Ishikawa (cell line): ENCODE data around the gene ROBO2.

Experiments
- CEBPB ChIP-seq: IDR thresholded peaks from 2 replicates; pipeline ENCODE4 v1.6.1; 2012
- CREB1 ChIP-seq: IDR thresholded peaks from 2 replicates; pipeline ENCODE4 v1.6.1; 2012; ENCODE audit warnings: low read depth
- EGR1 ChIP-seq: IDR thresholded peaks from 2 replicates; pipeline ENCODE4 v1.6.1; 2012
- EP300 ChIP-seq: IDR thresholded peaks from 2 replicates; pipeline ENCODE4 v1.6.1; 2012; ENCODE audit warnings: borderline replicate concordance
- FOXM1 ChIP-seq: IDR thresholded peaks from 2 replicates; pipeline ENCODE4 v1.6.1; 2012; ENCODE audit warnings: low read depth, borderline replicate concordance
- NFIC ChIP-seq: IDR thresholded peaks from 2 replicates; pipeline ENCODE4 v1.6.1; 2012
- RAD21 ChIP-seq: IDR thresholded peaks from 2 replicates; pipeline ENCODE4 v1.6.1; 2012; ENCODE audit warnings: low read depth
- REST ChIP-seq: IDR thresholded peaks from 2 replicates; pipeline ENCODE4 v1.6.1; 2012; ENCODE audit warnings: low read depth, mild to moderate bottlenecking
- TAF1 ChIP-seq: IDR thresholded peaks from 2 replicates; pipeline ENCODE4 v1.6.1; 2012; ENCODE audit warnings: low read depth, mild to moderate bottlenecking
- TCF12 ChIP-seq: IDR thresholded peaks from 2 replicates; pipeline ENCODE4 v1.6.1; 2012; ENCODE audit warnings: low read depth
- TEAD4 ChIP-seq: IDR thresholded peaks from 2 replicates; pipeline ENCODE4 v1.6.1; 2012
- USF1 ChIP-seq: IDR thresholded peaks from 2 replicates; pipeline ENCODE4 v1.6.1; 2012
- YY1 ChIP-seq: IDR thresholded peaks from 2 replicates; pipeline ENCODE4 v1.6.1; 2012; ENCODE audit warnings: low read depth
- ZBTB7A ChIP-seq: IDR thresholded peaks from 2 replicates; pipeline ENCODE4 v1.6.1; 2012; ENCODE audit warnings: low read depth
- TF ChIP-seq, protein P1 (sequence below): IDR thresholded peaks from 2 replicates; pipeline ENCODE4 v1.6.1; 2012

The ROBO2 gene

DNA sequence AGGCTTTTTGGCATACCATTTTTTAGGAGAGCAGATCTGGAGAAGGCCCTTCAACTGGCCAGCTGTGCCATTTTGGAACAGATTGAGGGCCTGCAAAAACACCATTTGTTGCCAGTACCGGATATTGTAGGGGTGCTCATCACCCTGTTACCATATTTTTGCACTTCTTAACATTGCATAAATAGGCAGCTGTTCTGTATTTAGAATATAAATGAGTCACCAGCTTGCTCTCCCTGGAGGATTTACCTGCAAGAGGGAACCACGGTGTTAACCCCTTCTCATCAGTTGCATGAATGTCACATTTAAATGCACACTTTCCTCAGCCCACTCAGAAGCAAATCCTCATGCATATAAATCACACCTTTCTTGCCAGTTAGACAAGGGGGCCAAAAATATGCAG, 435.6 kb downstream of the ROBO2 start:
- TF ChIP-seq EP300 (no peak), EGR1 (no peak), ZBTB7A (no peak), YY1 (no peak), USF1 (no peak), TEAD4 (no peak), FOXM1 (no peak), CEBPB (no peak), REST (no peak), TAF1 (no peak), RAD21 (no peak), TCF12 (no peak), CREB1 (no peak), NFIC (no peak)
- TF ChIP-seq, protein P1, sequence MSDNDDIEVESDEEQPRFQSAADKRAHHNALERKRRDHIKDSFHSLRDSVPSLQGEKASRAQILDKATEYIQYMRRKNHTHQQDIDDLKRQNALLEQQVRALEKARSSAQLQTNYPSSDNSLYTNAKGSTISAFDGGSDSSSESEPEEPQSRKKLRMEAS, result no peak

DNA sequence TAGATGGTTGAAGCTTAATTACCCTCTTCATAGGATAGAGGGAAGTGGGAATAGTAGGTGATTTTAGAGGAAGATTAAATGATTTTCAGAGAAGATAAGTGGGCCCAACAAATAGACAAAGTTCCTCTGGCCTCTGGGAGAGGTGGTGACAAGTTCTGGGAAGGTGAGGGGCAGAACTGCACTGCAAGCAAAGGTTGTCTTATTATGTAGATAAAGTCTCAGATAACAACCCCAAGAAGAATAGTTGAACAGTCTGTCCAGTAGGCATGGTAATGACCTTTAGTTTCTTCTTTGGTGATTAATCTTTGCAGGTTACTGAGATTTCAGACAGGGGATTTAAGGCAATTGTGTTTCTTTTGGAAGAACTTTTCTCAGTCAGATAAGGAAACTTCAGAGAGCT, 439.1 kb downstream of the ROBO2 start:
- TF ChIP-seq CREB1 (no peak), ZBTB7A (no peak)

DNA sequence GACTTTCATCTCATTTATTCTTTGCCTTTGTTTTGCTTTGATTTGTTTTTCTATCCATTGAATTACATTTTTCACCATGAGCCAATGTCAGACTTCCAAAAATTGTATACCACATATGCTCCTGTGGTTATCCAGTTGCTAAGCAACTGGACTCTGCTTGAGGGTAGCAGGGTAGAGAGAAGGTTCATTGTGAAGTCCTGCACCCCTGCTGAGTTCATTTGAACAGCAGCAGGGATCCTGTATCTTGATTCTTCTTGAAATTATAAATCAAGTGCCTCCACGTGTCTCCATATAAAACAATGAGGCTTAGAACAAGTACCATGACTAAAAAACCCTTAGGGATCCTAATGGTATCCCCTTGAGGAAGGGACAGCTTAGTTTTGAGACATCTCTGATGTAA, 449.3 kb downstream of the ROBO2 start:
- TF ChIP-seq CREB1 (no peak), FOXM1 (no peak), TAF1 (no peak), ZBTB7A (no peak), NFIC (no peak), CEBPB (no peak)

GRCh38 chr3:77491961-77492360, 452.1 kb downstream of the ROBO2 start:
- TF ChIP-seq TCF12, result no peak
- no peak for TF ChIP-seq YY1
- TF ChIP-seq EGR1, result no peak
- no peak for TF ChIP-seq CREB1
- TF ChIP-seq REST, result no peak
- TF ChIP-seq ZBTB7A, result no peak

- TF ChIP-seq ZBTB7A (no peak), CREB1 (no peak), TAF1 (no peak)
These were observed 460.8 kb downstream of the ROBO2 start for GRCh38 chr3:77500721-77501120.

GRCh38 chr3:77506384-77506783, 466.5 kb downstream of the ROBO2 start:
- TF ChIP-seq REST, result no peak

GRCh38 chr3:77513542-77513941, 473.6 kb downstream of the ROBO2 start:
- no peak for TF ChIP-seq CREB1
- TF ChIP-seq EGR1, result no peak
- no peak for TF ChIP-seq ZBTB7A
- TF ChIP-seq NFIC, result no peak
- TF ChIP-seq FOXM1, result no peak
- no peak for TF ChIP-seq TCF12
- no peak for TF ChIP-seq TAF1
- TF ChIP-seq REST, result no peak
